ENCODE data around the gene PLGRKT. TPM values are rescaled to one million over a fixed set of nuclear protein-coding genes. Genes with fewer than 3 reads are reported as not detected.
"Not testable (repeated sequence)": the region's sequence is repeated elsewhere in the genome, so short reads cannot be mapped to it uniquely, and the experiment has no call there.

The PLGRKT gene
- total RNA-seq, 1 donor from 2014 or later = 13.9 TPM

DNA sequence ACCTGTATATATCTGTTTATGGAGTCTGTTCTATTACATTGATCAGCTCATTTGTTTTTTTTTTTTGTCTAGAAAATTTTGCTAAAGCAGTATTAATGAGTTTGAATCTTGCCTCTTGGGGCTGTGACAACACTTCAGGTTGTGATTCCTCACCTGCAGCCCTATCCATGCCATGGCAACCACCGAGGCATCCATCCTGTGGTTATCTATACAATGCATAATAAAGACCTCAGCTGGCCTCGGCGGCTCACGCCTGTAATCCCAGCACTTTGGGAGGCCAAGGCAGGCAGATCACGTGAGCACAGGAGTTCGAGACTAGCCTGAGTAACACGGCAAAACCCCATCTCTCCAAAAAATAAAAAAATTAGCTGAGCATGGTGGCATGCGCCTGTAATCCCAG, 44.5 kb upstream of the PLGRKT start:
- H3K4me1 Mint-ChIP-seq (ENCODE audit: unreplicated experiment) = no peaks in the 10 kb centered on the region
- TF ChIP-seq, protein P1, sequence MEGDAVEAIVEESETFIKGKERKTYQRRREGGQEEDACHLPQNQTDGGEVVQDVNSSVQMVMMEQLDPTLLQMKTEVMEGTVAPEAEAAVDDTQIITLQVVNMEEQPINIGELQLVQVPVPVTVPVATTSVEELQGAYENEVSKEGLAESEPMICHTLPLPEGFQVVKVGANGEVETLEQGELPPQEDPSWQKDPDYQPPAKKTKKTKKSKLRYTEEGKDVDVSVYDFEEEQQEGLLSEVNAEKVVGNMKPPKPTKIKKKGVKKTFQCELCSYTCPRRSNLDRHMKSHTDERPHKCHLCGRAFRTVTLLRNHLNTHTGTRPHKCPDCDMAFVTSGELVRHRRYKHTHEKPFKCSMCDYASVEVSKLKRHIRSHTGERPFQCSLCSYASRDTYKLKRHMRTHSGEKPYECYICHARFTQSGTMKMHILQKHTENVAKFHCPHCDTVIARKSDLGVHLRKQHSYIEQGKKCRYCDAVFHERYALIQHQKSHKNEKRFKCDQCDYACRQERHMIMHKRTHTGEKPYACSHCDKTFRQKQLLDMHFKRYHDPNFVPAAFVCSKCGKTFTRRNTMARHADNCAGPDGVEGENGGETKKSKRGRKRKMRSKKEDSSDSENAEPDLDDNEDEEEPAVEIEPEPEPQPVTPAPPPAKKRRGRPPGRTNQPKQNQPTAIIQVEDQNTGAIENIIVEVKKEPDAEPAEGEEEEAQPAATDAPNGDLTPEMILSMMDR (IDR thresholded peaks at IDR 0.05) = no peak
- DNase-seq (ENCODE audit: extremely low spot score, unreplicated experiment) = no peak
- peaks cover 5% of the 10 kb centered on the region for H3K9me3 Mint-ChIP-seq (ENCODE audit: unreplicated experiment)
- no peak overlapping the region for H3K4me3 Mint-ChIP-seq (ENCODE audit: unreplicated experiment)
- no peak overlapping the region for H3K27ac Mint-ChIP-seq (ENCODE audit: unreplicated experiment)
- H3K27me3 Mint-ChIP-seq (ENCODE audit: unreplicated experiment) = no peaks in the 10 kb centered on the region
- H3K36me3 Mint-ChIP-seq (ENCODE audit: unreplicated experiment) = no peaks in the 10 kb centered on the region

DNA sequence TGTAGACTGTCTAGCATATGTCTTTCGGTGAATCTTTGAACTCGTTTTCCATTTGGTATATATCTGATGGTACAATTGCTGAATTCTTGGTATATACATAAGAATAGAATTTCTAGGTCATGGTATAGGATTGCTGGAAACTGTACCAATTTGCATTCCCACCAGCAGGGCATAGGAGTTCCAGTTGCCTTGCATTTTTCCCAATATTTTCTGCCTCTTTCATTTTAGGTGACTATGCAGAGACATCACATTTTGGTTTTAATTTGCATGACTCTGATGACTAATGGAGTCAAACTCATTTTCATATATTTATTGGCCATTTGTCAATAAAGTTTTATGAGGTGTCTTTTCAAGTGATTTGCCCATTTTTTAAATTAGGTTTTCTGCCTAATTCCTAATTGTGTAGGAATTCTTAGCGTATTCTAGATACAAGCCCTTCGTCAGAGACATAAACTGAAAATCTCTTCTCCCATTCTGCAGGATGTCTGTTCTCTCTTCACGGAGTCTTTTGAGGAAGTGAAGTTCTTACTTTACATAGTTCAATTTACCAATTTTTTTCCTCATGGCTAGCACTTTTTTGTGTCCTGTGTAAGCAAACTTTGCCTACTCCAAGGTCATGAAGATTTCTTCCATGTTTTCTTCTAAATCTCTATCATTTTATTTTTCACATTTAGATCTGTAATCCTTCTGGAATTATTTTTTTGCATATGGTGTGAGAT, 43.8 kb upstream of the PLGRKT start:
- no peak overlapping the region for H3K4me3 Mint-ChIP-seq (ENCODE audit: unreplicated experiment)
- H3K4me1 Mint-ChIP-seq (ENCODE audit: unreplicated experiment) = no peaks in the 10 kb centered on the region
- H3K36me3 Mint-ChIP-seq (ENCODE audit: unreplicated experiment) = no peaks in the 10 kb centered on the region
- H3K27ac Mint-ChIP-seq (ENCODE audit: unreplicated experiment) = no peak overlapping the region
- TF ChIP-seq, protein P1 (IDR thresholded peaks at IDR 0.05) = no peak
- DNase-seq (ENCODE audit: extremely low spot score, unreplicated experiment) = no peak
- H3K9me3 Mint-ChIP-seq (ENCODE audit: unreplicated experiment) = peaks cover 1% of the 10 kb centered on the region
- H3K27me3 Mint-ChIP-seq (ENCODE audit: unreplicated experiment) = no peaks in the 10 kb centered on the region

DNA sequence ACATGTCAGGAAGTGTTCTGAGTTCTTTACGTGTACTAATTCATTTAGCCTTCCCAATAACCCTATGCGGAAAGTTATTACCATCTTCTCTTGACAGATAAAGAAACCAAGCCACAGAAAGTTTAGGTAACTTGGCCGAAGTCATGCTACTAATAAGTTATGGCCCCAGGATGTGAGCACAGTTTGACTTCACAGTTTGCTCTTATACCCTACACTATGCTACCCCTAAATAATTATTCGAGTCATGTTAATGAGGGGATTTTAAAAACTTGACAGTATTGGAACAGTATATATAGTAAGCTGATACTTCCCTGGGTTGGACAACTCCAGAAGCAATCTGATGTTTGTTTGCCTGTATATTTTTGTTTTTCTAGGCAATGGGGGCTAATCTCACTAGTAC, 43.2 kb upstream of the PLGRKT start:
- no peak for DNase-seq (ENCODE audit: extremely low spot score, unreplicated experiment)
- H3K36me3 Mint-ChIP-seq (ENCODE audit: unreplicated experiment) = no peaks in the 10 kb centered on the region
- H3K4me3 Mint-ChIP-seq (ENCODE audit: unreplicated experiment) = no peak overlapping the region
- no peak overlapping the region for H3K27ac Mint-ChIP-seq (ENCODE audit: unreplicated experiment)
- TF ChIP-seq, protein P1 (IDR thresholded peaks at IDR 0.05) = no peak
- peaks cover 7% of the 10 kb centered on the region for H3K9me3 Mint-ChIP-seq (ENCODE audit: unreplicated experiment)
- no peaks in the 10 kb centered on the region for H3K27me3 Mint-ChIP-seq (ENCODE audit: unreplicated experiment)
- H3K4me1 Mint-ChIP-seq (ENCODE audit: unreplicated experiment) = no peaks in the 10 kb centered on the region

DNA sequence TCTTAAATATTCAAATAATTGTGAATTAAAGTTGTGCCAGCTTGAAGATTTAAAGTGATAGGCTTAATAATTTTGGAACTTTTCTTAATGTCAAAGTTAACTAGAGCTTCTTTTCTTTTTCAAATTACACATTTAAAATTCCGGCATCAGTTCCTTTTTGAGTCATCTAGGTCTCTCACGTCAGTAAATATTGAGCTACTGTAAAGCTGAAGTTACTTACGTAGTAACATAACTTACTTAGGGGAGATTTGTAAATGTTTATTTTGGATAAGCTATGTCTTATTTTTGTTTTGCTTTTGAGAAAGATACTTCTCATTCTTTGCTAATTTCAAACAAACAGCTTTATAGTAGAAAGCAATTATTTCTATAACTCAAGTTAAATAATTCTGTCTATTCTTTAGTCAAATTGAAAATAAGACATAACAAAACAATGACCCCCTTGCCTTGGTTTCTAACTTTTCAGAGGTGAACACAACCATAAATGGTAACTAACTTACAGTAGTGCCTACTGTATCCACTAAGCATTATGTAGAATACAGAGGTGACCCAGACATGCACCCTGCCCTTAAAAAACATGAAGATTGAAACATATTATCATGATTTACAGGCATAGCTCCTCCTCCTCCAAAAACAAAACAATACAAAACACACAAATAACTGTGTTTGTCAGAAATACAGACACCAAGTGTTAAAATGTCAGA, 42.4 kb upstream of the PLGRKT start:
- no peak overlapping the region for H3K4me3 Mint-ChIP-seq (ENCODE audit: unreplicated experiment)
- no peak overlapping the region for H3K27ac Mint-ChIP-seq (ENCODE audit: unreplicated experiment)
- no peak for DNase-seq (ENCODE audit: extremely low spot score, unreplicated experiment)
- H3K36me3 Mint-ChIP-seq (ENCODE audit: unreplicated experiment) = no peaks in the 10 kb centered on the region
- no peaks in the 10 kb centered on the region for H3K27me3 Mint-ChIP-seq (ENCODE audit: unreplicated experiment)
- H3K4me1 Mint-ChIP-seq (ENCODE audit: unreplicated experiment) = no peaks in the 10 kb centered on the region
- H3K9me3 Mint-ChIP-seq (ENCODE audit: unreplicated experiment) = peaks cover 12% of the 10 kb centered on the region
- TF ChIP-seq, protein P1 (IDR thresholded peaks at IDR 0.05) = no peak

DNA sequence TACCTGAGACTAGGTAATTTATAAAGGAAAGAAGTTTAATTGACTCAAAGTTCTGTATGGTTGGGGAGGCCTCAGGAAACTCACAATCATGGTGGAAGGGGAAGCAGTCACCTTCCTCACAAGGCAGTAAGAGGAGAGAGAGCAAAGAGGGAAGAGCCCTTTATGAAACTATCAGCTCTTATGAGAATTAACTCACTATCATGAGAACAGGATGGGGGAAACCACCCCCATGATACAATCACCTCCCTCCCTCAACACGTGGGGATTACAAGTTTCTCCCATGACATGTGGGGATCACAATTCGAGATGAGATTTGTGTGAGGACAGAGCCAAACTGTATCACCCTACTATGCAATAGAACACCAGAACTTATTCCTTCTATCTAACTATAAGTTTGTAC, 40.5 kb upstream of the PLGRKT start:
- TF ChIP-seq, protein P1 (IDR thresholded peaks at IDR 0.05) = no peak
- Mint-ChIP-seq H3K27ac (ENCODE audit: unreplicated experiment) (no peak overlapping the region), H3K4me3 (ENCODE audit: unreplicated experiment) (no peak overlapping the region), H3K36me3 (ENCODE audit: unreplicated experiment) (no peaks in the 10 kb centered on the region), H3K9me3 (ENCODE audit: unreplicated experiment) (peaks cover 12% of the 10 kb centered on the region), H3K4me1 (ENCODE audit: unreplicated experiment) (no peaks in the 10 kb centered on the region), H3K27me3 (ENCODE audit: unreplicated experiment) (no peaks in the 10 kb centered on the region)
- no peak for DNase-seq (ENCODE audit: extremely low spot score, unreplicated experiment)

DNA sequence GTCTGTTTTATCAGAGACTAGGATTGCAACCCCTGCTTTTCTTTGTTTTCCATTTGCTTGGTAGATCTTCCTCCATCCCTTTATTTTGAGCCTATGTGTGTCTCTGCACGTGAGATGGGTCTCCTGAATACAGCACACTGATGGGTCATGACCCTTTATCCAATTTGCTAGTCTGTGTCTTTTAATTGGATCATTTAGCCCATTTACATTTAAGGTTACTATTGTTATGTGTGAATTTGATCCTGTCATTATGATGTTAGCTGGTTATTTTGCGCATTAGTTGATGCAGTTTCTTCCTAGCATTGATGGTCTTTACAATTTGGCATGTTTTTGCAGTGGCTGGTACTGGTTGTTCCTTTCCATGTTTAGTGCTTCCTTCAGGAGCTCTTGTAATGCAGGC, 37.9 kb upstream of the PLGRKT start:
- DNase-seq (ENCODE audit: extremely low spot score, unreplicated experiment); H3K27ac Mint-ChIP-seq (ENCODE audit: unreplicated experiment); H3K4me1 Mint-ChIP-seq (ENCODE audit: unreplicated experiment); H3K27me3 Mint-ChIP-seq (ENCODE audit: unreplicated experiment); H3K4me3 Mint-ChIP-seq (ENCODE audit: unreplicated experiment); H3K36me3 Mint-ChIP-seq (ENCODE audit: unreplicated experiment): not testable (repeated sequence)
- peaks cover 12% of the 10 kb centered on the region for H3K9me3 Mint-ChIP-seq (ENCODE audit: unreplicated experiment)
